Brain pericyte (primary cell): Measurements from ENCODE around the gene HELZ.
"Not testable (repeated sequence)": the region's sequence is repeated elsewhere in the genome, so short reads cannot be mapped to it uniquely, and the experiment has no call there.

ENCODE experiments used
- DNase-seq: peaks from one replicate; pipeline ENCODE4 v3.0.0-alpha.2; 2012; ENCODE audit warnings: low read depth, low spot score

The HELZ gene

GRCh38 chr17:67121316-67121891, 123.6 kb downstream of the HELZ start:
- no peak for DNase-seq

GRCh38 chr17:67119102-67119501, 125.9 kb downstream of the HELZ start:
- DNase-seq, result no peak

- DNase-seq, result no peak
Observed at GRCh38 chr17:67116045-67116575, 128.9 kb downstream of the HELZ start.

- DNase-seq, result no peak
Observed at GRCh38 chr17:67115401-67115800, 129.6 kb downstream of the HELZ start.

- DNase-seq, result no peak
Observed at GRCh38 chr17:67113486-67113885, 131.5 kb downstream of the HELZ start.

GRCh38 chr17:67111808-67112207, 133.2 kb downstream of the HELZ start:
- no peak for DNase-seq

- DNase-seq, result no peak
Observed at GRCh38 chr17:67111327-67111726, 133.7 kb downstream of the HELZ start.

- DNase-seq, result no peak
Observed at GRCh38 chr17:67110619-67111018, 134.4 kb downstream of the HELZ start.

GRCh38 chr17:67109111-67109510, 135.9 kb downstream of the HELZ start:
- no peak for DNase-seq

- no peak for DNase-seq
Observed at GRCh38 chr17:67107811-67108775, 136.9 kb downstream of the HELZ start.

- no peak for DNase-seq
Observed at GRCh38 chr17:67107171-67107570, 137.8 kb downstream of the HELZ start.

GRCh38 chr17:67105213-67105612, 139.8 kb downstream of the HELZ start:
- no peak for DNase-seq

- not testable (repeated sequence) for DNase-seq
Observed at GRCh38 chr17:67104641-67105040, 140.4 kb downstream of the HELZ start.

- DNase-seq, result no peak
Observed at GRCh38 chr17:67098006-67098405, 147.0 kb downstream of the HELZ start.

GRCh38 chr17:67096609-67097008, 148.4 kb downstream of the HELZ start:
- DNase-seq, result no peak

GRCh38 chr17:67095803-67096202, 149.2 kb downstream of the HELZ start:
- DNase-seq, result no peak

GRCh38 chr17:67095291-67095690, 149.7 kb downstream of the HELZ start:
- DNase-seq, result peak; percentile 31

- DNase-seq, result no peak
Observed at GRCh38 chr17:67093348-67093747, 151.6 kb downstream of the HELZ start.

GRCh38 chr17:67092710-67093109, 152.3 kb downstream of the HELZ start:
- not testable (repeated sequence) for DNase-seq

GRCh38 chr17:67092291-67092690, 152.7 kb downstream of the HELZ start:
- DNase-seq, result no peak

GRCh38 chr17:67090341-67090740, 154.7 kb downstream of the HELZ start:
- DNase-seq, result no peak

GRCh38 chr17:67088639-67089038, 156.4 kb downstream of the HELZ start:
- DNase-seq, result no peak

GRCh38 chr17:67085406-67085805, 159.6 kb downstream of the HELZ start:
- no peak for DNase-seq
